ENCODE data around the gene MRC1. TPM values are rescaled to one million over a fixed set of nuclear protein-coding genes. Genes with fewer than 3 reads are reported as not detected.

Gene MRC1
- total and polyA plus RNA-seq, 2 experiments from 2014 or later: not detected

DNA sequence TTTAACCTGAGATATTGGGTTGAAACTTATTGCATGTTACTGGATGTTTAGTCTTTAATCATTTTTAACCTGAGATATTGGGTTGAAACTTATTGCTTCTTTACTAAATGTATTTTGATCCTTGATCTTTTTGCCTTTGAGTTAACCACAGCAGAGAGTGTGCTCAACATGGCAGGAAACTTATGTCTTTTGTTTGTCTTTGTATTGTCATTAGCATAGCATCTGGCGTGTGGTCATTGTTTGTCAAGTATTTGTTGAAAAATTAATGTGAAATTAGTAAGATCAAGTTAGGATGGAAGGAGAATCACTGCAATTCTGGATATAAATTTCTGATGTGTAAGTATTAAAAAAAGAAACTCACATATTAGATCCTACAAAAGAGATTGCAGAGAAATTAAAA, 8.2 kb downstream of the MRC1 start:
- no peak for ATAC-seq
- no peak for TF ChIP-seq NANOG (IDR thresholded peaks at IDR 0.05; ENCODE audit: borderline replicate concordance)
- no peak for TF ChIP-seq ZNF114 (CRISPR knock-in tag; IDR thresholded peaks at IDR 0.05)
- TF ChIP-seq, protein P1, sequence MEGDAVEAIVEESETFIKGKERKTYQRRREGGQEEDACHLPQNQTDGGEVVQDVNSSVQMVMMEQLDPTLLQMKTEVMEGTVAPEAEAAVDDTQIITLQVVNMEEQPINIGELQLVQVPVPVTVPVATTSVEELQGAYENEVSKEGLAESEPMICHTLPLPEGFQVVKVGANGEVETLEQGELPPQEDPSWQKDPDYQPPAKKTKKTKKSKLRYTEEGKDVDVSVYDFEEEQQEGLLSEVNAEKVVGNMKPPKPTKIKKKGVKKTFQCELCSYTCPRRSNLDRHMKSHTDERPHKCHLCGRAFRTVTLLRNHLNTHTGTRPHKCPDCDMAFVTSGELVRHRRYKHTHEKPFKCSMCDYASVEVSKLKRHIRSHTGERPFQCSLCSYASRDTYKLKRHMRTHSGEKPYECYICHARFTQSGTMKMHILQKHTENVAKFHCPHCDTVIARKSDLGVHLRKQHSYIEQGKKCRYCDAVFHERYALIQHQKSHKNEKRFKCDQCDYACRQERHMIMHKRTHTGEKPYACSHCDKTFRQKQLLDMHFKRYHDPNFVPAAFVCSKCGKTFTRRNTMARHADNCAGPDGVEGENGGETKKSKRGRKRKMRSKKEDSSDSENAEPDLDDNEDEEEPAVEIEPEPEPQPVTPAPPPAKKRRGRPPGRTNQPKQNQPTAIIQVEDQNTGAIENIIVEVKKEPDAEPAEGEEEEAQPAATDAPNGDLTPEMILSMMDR (conservative IDR thresholded peaks at IDR 0.05; ENCODE audit: low read depth in 2 of 2): no peak
- TF ChIP-seq, protein P2, sequence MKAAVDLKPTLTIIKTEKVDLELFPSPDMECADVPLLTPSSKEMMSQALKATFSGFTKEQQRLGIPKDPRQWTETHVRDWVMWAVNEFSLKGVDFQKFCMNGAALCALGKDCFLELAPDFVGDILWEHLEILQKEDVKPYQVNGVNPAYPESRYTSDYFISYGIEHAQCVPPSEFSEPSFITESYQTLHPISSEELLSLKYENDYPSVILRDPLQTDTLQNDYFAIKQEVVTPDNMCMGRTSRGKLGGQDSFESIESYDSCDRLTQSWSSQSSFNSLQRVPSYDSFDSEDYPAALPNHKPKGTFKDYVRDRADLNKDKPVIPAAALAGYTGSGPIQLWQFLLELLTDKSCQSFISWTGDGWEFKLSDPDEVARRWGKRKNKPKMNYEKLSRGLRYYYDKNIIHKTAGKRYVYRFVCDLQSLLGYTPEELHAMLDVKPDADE (IDR thresholded peaks at IDR 0.05): no peak
- TF ChIP-seq, protein P3, sequence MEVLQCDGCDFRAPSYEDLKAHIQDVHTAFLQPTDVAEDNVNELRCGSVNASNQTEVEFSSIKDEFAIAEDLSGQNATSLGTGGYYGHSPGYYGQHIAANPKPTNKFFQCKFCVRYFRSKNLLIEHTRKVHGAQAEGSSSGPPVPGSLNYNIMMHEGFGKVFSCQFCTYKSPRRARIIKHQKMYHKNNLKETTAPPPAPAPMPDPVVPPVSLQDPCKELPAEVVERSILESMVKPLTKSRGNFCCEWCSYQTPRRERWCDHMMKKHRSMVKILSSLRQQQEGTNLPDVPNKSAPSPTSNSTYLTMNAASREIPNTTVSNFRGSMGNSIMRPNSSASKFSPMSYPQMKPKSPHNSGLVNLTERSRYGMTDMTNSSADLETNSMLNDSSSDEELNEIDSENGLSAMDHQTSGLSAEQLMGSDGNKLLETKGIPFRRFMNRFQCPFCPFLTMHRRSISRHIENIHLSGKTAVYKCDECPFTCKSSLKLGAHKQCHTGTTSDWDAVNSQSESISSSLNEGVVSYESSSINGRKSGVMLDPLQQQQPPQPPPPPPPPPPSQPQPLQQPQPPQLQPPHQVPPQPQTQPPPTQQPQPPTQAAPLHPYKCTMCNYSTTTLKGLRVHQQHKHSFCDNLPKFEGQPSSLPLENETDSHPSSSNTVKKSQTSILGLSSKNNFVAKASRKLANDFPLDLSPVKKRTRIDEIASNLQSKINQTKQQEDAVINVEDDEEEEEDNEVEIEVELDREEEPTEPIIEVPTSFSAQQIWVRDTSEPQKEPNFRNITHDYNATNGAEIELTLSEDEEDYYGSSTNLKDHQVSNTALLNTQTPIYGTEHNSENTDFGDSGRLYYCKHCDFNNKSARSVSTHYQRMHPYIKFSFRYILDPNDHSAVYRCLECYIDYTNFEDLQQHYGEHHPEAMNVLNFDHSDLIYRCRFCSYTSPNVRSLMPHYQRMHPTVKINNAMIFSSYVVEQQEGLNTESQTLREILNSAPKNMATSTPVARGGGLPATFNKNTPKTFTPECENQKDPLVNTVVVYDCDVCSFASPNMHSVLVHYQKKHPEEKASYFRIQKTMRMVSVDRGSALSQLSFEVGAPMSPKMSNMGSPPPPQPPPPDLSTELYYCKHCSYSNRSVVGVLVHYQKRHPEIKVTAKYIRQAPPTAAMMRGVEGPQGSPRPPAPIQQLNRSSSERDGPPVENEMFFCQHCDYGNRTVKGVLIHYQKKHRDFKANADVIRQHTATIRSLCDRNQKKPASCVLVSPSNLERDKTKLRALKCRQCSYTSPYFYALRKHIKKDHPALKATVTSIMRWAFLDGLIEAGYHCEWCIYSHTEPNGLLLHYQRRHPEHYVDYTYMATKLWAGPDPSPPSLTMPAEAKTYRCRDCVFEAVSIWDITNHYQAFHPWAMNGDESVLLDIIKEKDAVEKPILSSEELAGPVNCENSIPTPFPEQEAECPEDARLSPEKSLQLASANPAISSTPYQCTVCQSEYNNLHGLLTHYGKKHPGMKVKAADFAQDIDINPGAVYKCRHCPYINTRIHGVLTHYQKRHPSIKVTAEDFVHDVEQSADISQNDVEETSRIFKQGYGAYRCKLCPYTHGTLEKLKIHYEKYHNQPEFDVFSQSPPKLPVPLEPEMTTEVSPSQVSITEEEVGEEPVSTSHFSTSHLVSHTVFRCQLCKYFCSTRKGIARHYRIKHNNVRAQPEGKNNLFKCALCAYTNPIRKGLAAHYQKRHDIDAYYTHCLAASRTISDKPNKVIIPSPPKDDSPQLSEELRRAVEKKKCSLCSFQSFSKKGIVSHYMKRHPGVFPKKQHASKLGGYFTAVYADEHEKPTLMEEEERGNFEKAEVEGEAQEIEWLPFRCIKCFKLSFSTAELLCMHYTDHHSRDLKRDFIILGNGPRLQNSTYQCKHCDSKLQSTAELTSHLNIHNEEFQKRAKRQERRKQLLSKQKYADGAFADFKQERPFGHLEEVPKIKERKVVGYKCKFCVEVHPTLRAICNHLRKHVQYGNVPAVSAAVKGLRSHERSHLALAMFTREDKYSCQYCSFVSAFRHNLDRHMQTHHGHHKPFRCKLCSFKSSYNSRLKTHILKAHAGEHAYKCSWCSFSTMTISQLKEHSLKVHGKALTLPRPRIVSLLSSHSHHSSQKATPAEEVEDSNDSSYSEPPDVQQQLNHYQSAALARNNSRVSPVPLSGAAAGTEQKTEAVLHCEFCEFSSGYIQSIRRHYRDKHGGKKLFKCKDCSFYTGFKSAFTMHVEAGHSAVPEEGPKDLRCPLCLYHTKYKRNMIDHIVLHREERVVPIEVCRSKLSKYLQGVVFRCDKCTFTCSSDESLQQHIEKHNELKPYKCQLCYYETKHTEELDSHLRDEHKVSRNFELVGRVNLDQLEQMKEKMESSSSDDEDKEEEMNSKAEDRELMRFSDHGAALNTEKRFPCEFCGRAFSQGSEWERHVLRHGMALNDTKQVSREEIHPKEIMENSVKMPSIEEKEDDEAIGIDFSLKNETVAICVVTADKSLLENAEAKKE (CRISPR knock-in tag; IDR thresholded peaks at IDR 0.05): no peak
- TF ChIP-seq POLR2AphosphoS5 (IDR thresholded peaks at IDR 0.05; ENCODE audit: low read depth): no peak
- TF ChIP-seq EZH2 (IDR thresholded peaks at IDR 0.05; ENCODE audit: low read depth, unreplicated experiment): no peak
- TF ChIP-seq CREB1 (CRISPR knock-in tag; IDR thresholded peaks at IDR 0.05; ENCODE audit: low read depth): no peak
- Histone ChIP-seq H3K9me2 (ENCODE audit: insufficient read depth) (no peaks in the 10 kb centered on the region), H3K4me2 (no peak overlapping the region), H3K4me1 (ENCODE audit: insufficient read depth) (no peaks in the 10 kb centered on the region), H4K20me1 (replicated peaks; ENCODE audit: insufficient read depth) (no peaks in the 10 kb centered on the region), H2AFZ (no peak overlapping the region), H3K4me3 (no peak overlapping the region), H3K27ac (ENCODE audit: low read depth) (no peak overlapping the region), H3K36me3 (ENCODE audit: insufficient read depth) (no peaks in the 10 kb centered on the region), H3F3A (replicated peaks; ENCODE audit: low read depth) (no peaks in the 10 kb centered on the region), H3K79me2 (replicated peaks; ENCODE audit: insufficient read depth) (no peaks in the 10 kb centered on the region), H3K27me3 (ENCODE audit: insufficient read depth) (no peaks in the 10 kb centered on the region)
- Mint-ChIP-seq H3K4me1 (no peaks in the 10 kb centered on the region), H3K27me3 (ENCODE audit: insufficient read depth, low read depth, poor library complexity) (peaks cover 5% of the 10 kb centered on the region), H3K4me3 (no peak overlapping the region), H3K36me3 (ENCODE audit: low read depth) (no peaks in the 10 kb centered on the region), H3K27ac (no peak overlapping the region), H3K9me3 (no peaks in the 10 kb centered on the region)
- no peak for DNase-seq (ENCODE audit: low spot score)

All from GM23338 (cell line).